ENCODE measurements around the gene IL12A.

The IL12A gene

GRCh38 chr3:159991591-159991990 lies 3.0 kb downstream of the IL12A start:
- TF ChIP-seq CTCF (conservative IDR thresholded peaks at IDR 0.05) (no peak), ZFX (IDR thresholded peaks at IDR 0.05) (no peak)
- no peak overlapping the region for H3K27ac ChIP-seq

DNA sequence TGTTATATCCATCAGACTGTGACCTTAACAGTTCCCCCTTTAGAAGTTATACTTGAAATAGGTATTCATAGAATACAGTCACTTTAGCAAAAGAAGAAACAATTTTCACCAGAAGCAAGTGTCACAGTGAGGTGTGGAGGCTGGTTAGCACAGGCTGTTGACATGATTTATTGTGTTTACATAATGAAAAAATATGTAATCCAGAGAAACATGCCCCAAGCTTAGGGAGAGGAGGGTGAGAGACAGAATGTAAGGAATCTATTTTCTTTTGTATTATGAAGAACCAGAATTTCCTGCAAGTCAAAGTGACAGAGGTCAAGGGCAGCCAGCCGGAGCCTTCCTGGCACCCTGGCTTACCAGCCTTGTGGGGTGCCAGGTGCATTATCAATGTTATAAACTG lies 4.0 kb downstream of the IL12A start:
- H3K27ac ChIP-seq: no peak overlapping the region
- no peak for TF ChIP-seq CTCF (conservative IDR thresholded peaks at IDR 0.05)
- no peak for TF ChIP-seq ZFX (IDR thresholded peaks at IDR 0.05)

- H3K27ac ChIP-seq: no peak overlapping the region
- TF ChIP-seq CTCF (conservative IDR thresholded peaks at IDR 0.05) (no peak), ZFX (IDR thresholded peaks at IDR 0.05) (no peak)
Measured at GRCh38 chr3:159994182-159994581, 5.5 kb downstream of the IL12A start.

GRCh38 chr3:159995091-159995490 lies 6.5 kb downstream of the IL12A start:
- no peak overlapping the region for H3K27ac ChIP-seq
- no peak for TF ChIP-seq CTCF (conservative IDR thresholded peaks at IDR 0.05)
- no peak for TF ChIP-seq ZFX (IDR thresholded peaks at IDR 0.05)

- H3K27ac ChIP-seq: no peak overlapping the region
- TF ChIP-seq CTCF (conservative IDR thresholded peaks at IDR 0.05) (no peak), ZFX (IDR thresholded peaks at IDR 0.05) (no peak)
Measured at GRCh38 chr3:159996018-159996417, 7.4 kb downstream of the IL12A start.

DNA sequence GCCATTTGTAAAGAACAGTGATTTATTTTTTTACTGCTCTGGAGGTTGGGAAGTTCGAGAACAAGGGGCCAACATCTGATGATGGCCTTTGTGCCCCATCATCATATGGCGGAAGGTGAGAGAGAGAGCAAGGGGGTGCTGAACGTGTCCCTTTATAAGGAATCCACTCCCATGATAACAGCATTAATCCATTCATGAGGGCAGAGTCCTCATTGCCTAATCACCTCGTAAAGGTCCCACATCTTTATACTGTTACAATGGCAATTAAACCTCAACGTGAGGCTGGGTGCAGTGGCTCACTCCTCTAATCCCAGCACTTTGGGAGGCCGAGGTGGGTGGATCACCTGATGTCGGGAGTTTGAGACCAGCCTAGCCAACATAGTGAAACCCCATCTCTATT lies 8.3 kb downstream of the IL12A start:
- no peak overlapping the region for H3K27ac ChIP-seq
- no peak for TF ChIP-seq CTCF (conservative IDR thresholded peaks at IDR 0.05)
- no peak for TF ChIP-seq ZFX (IDR thresholded peaks at IDR 0.05)

GRCh38 chr3:160001148-160001760 lies 12.6 kb downstream of the IL12A start:
- H3K27ac ChIP-seq: no peak overlapping the region
- TF ChIP-seq CTCF (conservative IDR thresholded peaks at IDR 0.05): no peak
- TF ChIP-seq ZFX (IDR thresholded peaks at IDR 0.05): no peak
